WTC11 (cell line): ENCODE results near the gene PLXND1. TPM values are rescaled to one million over a fixed set of nuclear protein-coding genes. Genes with fewer than 3 reads are reported as not detected.

Experiments
- total RNA-seq: library from RNA; stranded (reverse); gene quantifications from 3 replicates; pipeline ENCODE4 v1.2.3, GENCODE V29; 2021

PLXND1 gene
- total RNA-seq, 1 experiment from 2014 or later, result 56.7 TPM

Other genes with a start within 250 kb of the PLXND1 start
- 0.16 to 0.34 TPM (median 0.20 TPM) in 3 replicates for gene EFCAB12, start 178.0 kb downstream of the PLXND1 start, total RNA-seq
- 31.4 to 36.9 TPM (median 33.0 TPM) in 3 replicates for gene MBD4, start 166.7 kb downstream of the PLXND1 start, total RNA-seq
- 21.6 to 24.2 TPM (median 22.8 TPM) in 3 replicates for gene IFT122, start 166.5 kb downstream of the PLXND1 start, total RNA-seq
- gene RHO, start 78.0 kb downstream of the PLXND1 start, total RNA-seq, result not detected in 3 replicates
- not detected in 3 replicates for gene H1-8, start 63.5 kb downstream of the PLXND1 start, total RNA-seq